ENCODE data around the gene FGFR4.
"Not testable (repeated sequence)": the region's sequence is repeated elsewhere in the genome, so short reads cannot be mapped to it uniquely, and the experiment has no call there.

FGFR4 gene

GRCh38 chr5:177086654-177087397 is at the start of gene FGFR4:
FGFR4 (plus strand) TSS chr5:177086915; CDS start chr5:177089603, 2,688 bp downstream.
- peak; percentile 12 to 21 for DNase-seq (ENCODE audit: low read depth in 2 of 2)

- no peak for DNase-seq (ENCODE audit: low read depth in 2 of 2)
Observed at GRCh38 chr5:177036921-177037320, 49.8 kb upstream of the FGFR4 start.

GRCh38 chr5:177040814-177041420 is 45.8 kb upstream of the FGFR4 start:
- no peak for DNase-seq (ENCODE audit: low read depth in 2 of 2)

GRCh38 chr5:177041936-177042335 is 44.8 kb upstream of the FGFR4 start:
- no peak for DNase-seq (ENCODE audit: low read depth in 2 of 2)

- no peak for DNase-seq (ENCODE audit: low read depth in 2 of 2)
Observed at GRCh38 chr5:177043114-177043513, 43.6 kb upstream of the FGFR4 start.

GRCh38 chr5:177043958-177044357 is 42.8 kb upstream of the FGFR4 start:
- no peak for DNase-seq (ENCODE audit: low read depth in 2 of 2)

GRCh38 chr5:177044641-177045040 is 42.1 kb upstream of the FGFR4 start:
- no peak for DNase-seq (ENCODE audit: low read depth in 2 of 2)

GRCh38 chr5:177045631-177046030 is 41.1 kb upstream of the FGFR4 start:
- no peak for DNase-seq (ENCODE audit: low read depth in 2 of 2)

- not testable (repeated sequence) for DNase-seq (ENCODE audit: low read depth in 2 of 2)
Observed at GRCh38 chr5:177048531-177048930, 38.2 kb upstream of the FGFR4 start.

- DNase-seq (ENCODE audit: low read depth in 2 of 2) = no peak
Observed at GRCh38 chr5:177049285-177049684, 37.4 kb upstream of the FGFR4 start.

GRCh38 chr5:177064500-177065277 is 22.0 kb upstream of the FGFR4 start:
- DNase-seq (ENCODE audit: low read depth in 2 of 2) = no peak

GRCh38 chr5:177065491-177065890 is 21.2 kb upstream of the FGFR4 start:
- no peak for DNase-seq (ENCODE audit: low read depth in 2 of 2)

- DNase-seq (ENCODE audit: low read depth in 2 of 2) = no peak
Observed at GRCh38 chr5:177066224-177066623, 20.5 kb upstream of the FGFR4 start.

GRCh38 chr5:177067503-177067902 is 19.2 kb upstream of the FGFR4 start:
- no peak for DNase-seq (ENCODE audit: low read depth in 2 of 2)

GRCh38 chr5:177070536-177071191 is 16.1 kb upstream of the FGFR4 start:
- no peak for DNase-seq (ENCODE audit: low read depth in 2 of 2)

- peak; percentile 53 to 60 for DNase-seq (ENCODE audit: low read depth in 2 of 2)
Observed at GRCh38 chr5:177071666-177072385, 14.9 kb upstream of the FGFR4 start.

GRCh38 chr5:177077335-177077734 is 9.4 kb upstream of the FGFR4 start:
- no peak for DNase-seq (ENCODE audit: low read depth in 2 of 2)

GRCh38 chr5:177079606-177080005 is 7.1 kb upstream of the FGFR4 start:
- DNase-seq (ENCODE audit: low read depth in 2 of 2) = no peak

- no peak for DNase-seq (ENCODE audit: low read depth in 2 of 2)
Observed at GRCh38 chr5:177080265-177080664, 6.5 kb upstream of the FGFR4 start.

GRCh38 chr5:177081859-177082258 is 4.9 kb upstream of the FGFR4 start:
- DNase-seq (ENCODE audit: low read depth in 2 of 2) = no peak

GRCh38 chr5:177083357-177083756 is 3.4 kb upstream of the FGFR4 start:
- no peak for DNase-seq (ENCODE audit: low read depth in 2 of 2)
